Karpas-422 (cell line): ENCODE data around the gene TMCO6. TPM values are rescaled to one million over a fixed set of nuclear protein-coding genes. Genes with fewer than 3 reads are reported as not detected.
A peak's percentile ranks its signal among the peaks of the same experiment; 100 is the strongest.
"Not testable (repeated sequence)": the region's sequence is repeated elsewhere in the genome, so short reads cannot be mapped to it uniquely, and the experiment has no call there.

Experiments used
- DNase-seq: peaks from one replicate; pipeline ENCODE4 v3.0.0-alpha.2; 2015
- H2AFZ ChIP-seq: fragments of 200-600 bp; sonication (generic); 2 replicates; pipeline ENCODE4 v1.6.1; 2014; ENCODE audit warnings: antibody characterized with exemption, low read length, mixed read lengths
- H3K27ac ChIP-seq: fragments of 200-600 bp; sonication (generic); 2 replicates; pipeline ENCODE4 v1.5.1; 2014; ENCODE audit warnings: mild to moderate bottlenecking, low read length, moderate library complexity
- H3K27me3 ChIP-seq: fragments of 200-600 bp; sonication (generic); 2 replicates; pipeline ENCODE4 v1.6.1; 2014; ENCODE audit warnings: low read length, mixed read lengths
- H3K36me3 ChIP-seq: fragments of 200-600 bp; sonication (generic); 2 replicates; pipeline ENCODE4 v1.6.1; 2014; ENCODE audit warnings: low read length, mixed read lengths; ENCODE audit not compliant: insufficient read depth
- H3K4me1 ChIP-seq: fragments of 200-600 bp; sonication (generic); 2 replicates; pipeline ENCODE4 v1.6.1; 2014; ENCODE audit warnings: mild to moderate bottlenecking, low read length, mixed read lengths
- H3K4me2 ChIP-seq: fragments of 200-600 bp; sonication (generic); 2 replicates; pipeline ENCODE4 v1.6.1; 2014; ENCODE audit warnings: low read length, low read depth, mild to moderate bottlenecking; ENCODE audit not compliant: poor library complexity, severe bottlenecking
- H3K4me3 ChIP-seq: fragments of 200-600 bp; sonication (generic); 2 replicates; pipeline ENCODE4 v1.5.1; 2014; ENCODE audit warnings: mild to moderate bottlenecking, antibody characterized with exemption, low read length, mixed read lengths
- H3K79me2 ChIP-seq: fragments of 200-600 bp; sonication (generic); 2 replicates; pipeline ENCODE4 v1.6.1; 2014; ENCODE audit warnings: mild to moderate bottlenecking, low read length, mixed read lengths
- H3K9ac ChIP-seq: fragments of 200-600 bp; sonication (generic); 2 replicates; pipeline ENCODE4 v1.6.0; 2014; ENCODE audit warnings: low read length
- H3K9me2 ChIP-seq: fragments of 200-600 bp; sonication (generic), shearing (Covaris generic); replicated peaks from 2 replicates; pipeline ENCODE4 v1.6.0; 2014; ENCODE audit warnings: mild to moderate bottlenecking, low read length, moderate library complexity; ENCODE audit not compliant: insufficient read depth
- H3K9me3 ChIP-seq: fragments of 300-700, 200-600 bp; sonication (generic); 2 replicates; pipeline ENCODE4 v1.6.1; 2014; ENCODE audit warnings: low read length, mixed read lengths
- H4K20me1 ChIP-seq: fragments of 200-600 bp; sonication (generic); 2 replicates; pipeline ENCODE4 v1.6.1; 2014; ENCODE audit warnings: mild to moderate bottlenecking, antibody characterized with exemption, low read length, low read depth; ENCODE audit not compliant: insufficient read depth
- total RNA-seq: library from RNA; depleted of rRNA; stranded (reverse); fragments of >200 nt; shearing (Covaris generic); gene quantifications from 2 replicates; pipeline ENCODE4 v1.2.3, GENCODE V29; 2014; ENCODE audit warnings: low replicate concordance

TMCO6 gene
- total RNA-seq, 1 experiment from 2014 or later: 23.8 TPM

DNA sequence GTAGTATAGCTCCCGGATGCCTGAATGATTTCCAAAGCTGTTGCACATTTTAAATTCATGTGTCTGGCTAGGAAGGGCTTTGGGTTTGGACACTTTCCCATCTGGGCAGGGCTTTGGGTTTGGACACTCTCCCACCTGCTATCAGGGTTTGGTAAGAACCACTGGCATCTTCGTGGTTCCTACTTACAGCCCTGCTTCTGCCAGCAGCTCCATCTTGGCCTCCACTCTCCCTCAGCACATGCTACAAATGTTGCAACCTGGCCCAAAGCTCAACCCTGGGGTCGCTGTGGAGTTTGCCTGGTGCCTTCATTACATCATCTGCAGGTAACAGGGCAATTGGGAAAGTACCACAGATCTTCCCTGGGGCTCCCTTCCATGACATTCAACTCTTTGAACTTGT, 3.5 kb downstream of the TMCO6 start:
- H3K79me2 ChIP-seq: peaks cover 56% of the 10 kb centered on the region
- H3K9ac ChIP-seq: no peak overlapping the region
- DNase-seq: peak; percentile 35
- H3K4me2 ChIP-seq: no peak overlapping the region
- H3K27me3 ChIP-seq: no peaks in the 10 kb centered on the region
- no peak overlapping the region for H2AFZ ChIP-seq
- H3K9me2 ChIP-seq: no peaks in the 10 kb centered on the region
- H3K4me3 ChIP-seq: no peak overlapping the region
- H3K36me3 ChIP-seq: no peaks in the 10 kb centered on the region; the same call in 1 of the 2 replicates
- peaks cover 29% of the 10 kb centered on the region for H3K4me1 ChIP-seq
- H4K20me1 ChIP-seq: no peaks in the 10 kb centered on the region
- H3K27ac ChIP-seq: no peak overlapping the region
- H3K9me3 ChIP-seq: no peaks in the 10 kb centered on the region

- H3K9me3 ChIP-seq: no peaks in the 10 kb centered on the region
- H3K9me2 ChIP-seq: no peaks in the 10 kb centered on the region
- peaks cover 19% of the 10 kb centered on the region for H3K4me1 ChIP-seq
- no peaks in the 10 kb centered on the region; the same call in 1 of the 2 replicates for H4K20me1 ChIP-seq
- DNase-seq: no peak
- peaks cover 57% of the 10 kb centered on the region for H3K79me2 ChIP-seq
- peak overlapping the region; percentile 90 for H3K9ac ChIP-seq
- H3K36me3 ChIP-seq: peaks cover 21% of the 10 kb centered on the region; the same call in 1 of the 2 replicates
- peak overlapping the region; percentile 78 for H2AFZ ChIP-seq
- H3K4me2 ChIP-seq: peak overlapping the region; percentile 83
- peak overlapping the region; percentile 95 for H3K4me3 ChIP-seq
- H3K27me3 ChIP-seq: no peaks in the 10 kb centered on the region
- no peak overlapping the region for H3K27ac ChIP-seq
Measured at GRCh38 chr5:140647042-140647419, 7.8 kb downstream of the TMCO6 start.

DNA sequence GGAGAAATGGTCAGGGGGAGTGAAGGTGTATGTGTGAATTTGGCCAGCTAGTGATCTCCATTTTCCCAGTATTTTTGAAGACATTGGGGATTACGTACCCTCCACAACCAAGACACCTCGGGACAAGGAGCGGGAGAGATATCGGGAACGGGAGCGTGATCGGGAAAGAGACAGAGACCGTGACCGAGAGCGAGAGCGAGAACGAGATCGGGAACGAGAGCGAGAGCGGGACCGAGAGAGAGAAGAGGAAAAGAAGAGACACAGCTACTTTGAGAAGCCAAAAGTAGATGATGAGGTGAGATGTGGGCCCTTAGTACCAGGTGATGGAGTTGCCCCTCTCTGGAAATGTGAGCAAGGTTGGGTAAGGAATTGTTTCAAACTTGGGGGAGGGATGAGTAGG, 19.6 kb downstream of the TMCO6 start:
- H4K20me1 ChIP-seq: no peaks in the 10 kb centered on the region
- H3K4me2 ChIP-seq: no peak overlapping the region
- no peaks in the 10 kb centered on the region for H3K79me2 ChIP-seq
- no peak overlapping the region for H2AFZ ChIP-seq
- H3K27ac ChIP-seq: no peak overlapping the region
- no peak for DNase-seq
- no peak overlapping the region for H3K9ac ChIP-seq
- H3K4me1 ChIP-seq: peaks cover under 1% of the 10 kb centered on the region
- H3K9me2 ChIP-seq: no peaks in the 10 kb centered on the region
- no peaks in the 10 kb centered on the region for H3K9me3 ChIP-seq
- H3K4me3 ChIP-seq: no peak overlapping the region
- no peaks in the 10 kb centered on the region for H3K27me3 ChIP-seq
- H3K36me3 ChIP-seq: peaks cover 61% of the 10 kb centered on the region

DNA sequence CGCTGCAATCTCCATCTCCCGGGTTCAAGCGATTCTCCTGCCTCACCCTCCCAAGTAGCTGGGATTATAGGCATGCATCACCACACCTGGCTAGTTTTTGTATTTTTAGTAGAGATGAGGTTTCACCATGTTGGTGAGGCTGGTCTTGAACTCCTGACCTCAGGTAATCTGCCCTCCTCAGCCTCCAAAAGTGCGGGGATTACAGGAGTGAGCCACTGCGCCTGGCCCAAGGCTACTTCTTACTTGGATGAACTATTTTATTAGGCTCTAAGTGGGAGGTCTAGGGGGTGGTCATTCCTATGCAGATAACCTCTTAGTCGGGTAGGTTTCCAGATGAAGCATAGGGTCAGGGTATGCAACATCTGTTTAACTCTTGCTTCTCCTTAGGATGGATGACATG, 21.1 kb downstream of the TMCO6 start:
- not testable (repeated sequence) for H3K27me3 ChIP-seq, H3K4me1 ChIP-seq, H3K9ac ChIP-seq, H3K9me3 ChIP-seq, H3K4me2 ChIP-seq, H3K4me3 ChIP-seq, H4K20me1 ChIP-seq, H3K27ac ChIP-seq, H3K79me2 ChIP-seq, H3K9me2 ChIP-seq, H2AFZ ChIP-seq, DNase-seq
- H3K36me3 ChIP-seq: peaks cover 49% of the 10 kb centered on the region

DNA sequence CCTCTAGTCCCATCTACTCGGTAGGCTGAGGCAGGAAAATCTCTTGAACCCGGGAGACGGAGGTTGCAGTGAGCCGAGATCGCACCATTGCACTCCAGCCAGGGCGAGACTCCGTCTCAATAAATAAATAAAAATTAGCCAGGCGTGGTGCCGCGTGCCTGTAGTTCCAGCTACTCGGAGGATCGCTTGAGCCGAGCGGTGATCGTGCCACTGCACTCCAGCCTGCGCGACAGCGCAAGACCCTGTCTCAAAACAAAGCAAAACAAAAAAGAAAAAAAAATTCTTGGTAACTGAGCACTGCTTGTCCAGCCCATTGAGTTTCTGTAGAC, 24.7 kb downstream of the TMCO6 start:
- H3K9ac ChIP-seq: peak overlapping the region; percentile 88
- no peak overlapping the region for H2AFZ ChIP-seq
- peak overlapping the region; percentile 81 for H3K4me3 ChIP-seq

GRCh38 chr5:140664359-140665119, 25.3 kb downstream of the TMCO6 start, which contains the start of gene WDR55:
TSS of gene WDR55 (plus strand) at chr5:140664904. CDS start at chr5:140664913, 9 bp downstream.
- Histone ChIP-seq H3K4me1 (peaks cover 22% of the 10 kb centered on the region), H3K27ac (no peak within 1 kb of the TSS), H3K4me3 (peak within 1 kb of the TSS; percentile 81), H3K9me2 (no peaks in the 10 kb centered on the region), H4K20me1 (peaks cover 7% of the 10 kb centered on the region; the same call in 1 of the 2 replicates), H3K9ac (peak within 1 kb of the TSS; percentile 88), H3K9me3 (no peaks in the 10 kb centered on the region), H3K79me2 (peaks cover 44% of the 10 kb centered on the region), H2AFZ (peak within 1 kb of the TSS; percentile 69; the same call in 1 of the 2 replicates), H3K36me3 (peaks cover 55% of the 10 kb centered on the region), H3K4me2 (peak within 1 kb of the TSS; percentile 74), H3K27me3 (no peaks in the 10 kb centered on the region)
- peak; percentile 97 for DNase-seq

More for the DNA sequence above, 24.7 kb downstream of the TMCO6 start:
- Histone ChIP-seq H3K36me3 (peaks cover 55% of the 10 kb centered on the region), H3K27me3 (no peaks in the 10 kb centered on the region), H3K4me2 (peak overlapping the region; percentile 74), H3K79me2 (peaks cover 43% of the 10 kb centered on the region), H3K4me1 (peaks cover 22% of the 10 kb centered on the region), H3K9me3 (no peaks in the 10 kb centered on the region), H4K20me1 (peaks cover 7% of the 10 kb centered on the region; the same call in 1 of the 2 replicates), H3K27ac (no peak overlapping the region), H3K9me2 (no peaks in the 10 kb centered on the region)
- DNase-seq: no peak

- H3K4me3 ChIP-seq, H3K4me1 ChIP-seq, DNase-seq, H3K9ac ChIP-seq, H3K27ac ChIP-seq, H3K9me3 ChIP-seq, H3K4me2 ChIP-seq, H2AFZ ChIP-seq, H3K27me3 ChIP-seq, H3K9me2 ChIP-seq, H4K20me1 ChIP-seq: not testable (repeated sequence)
- Histone ChIP-seq H3K36me3 (peaks cover 49% of the 10 kb centered on the region), H3K79me2 (peaks cover 33% of the 10 kb centered on the region)
Measured at GRCh38 chr5:140671035-140671434, 31.8 kb downstream of the TMCO6 start.

DNA sequence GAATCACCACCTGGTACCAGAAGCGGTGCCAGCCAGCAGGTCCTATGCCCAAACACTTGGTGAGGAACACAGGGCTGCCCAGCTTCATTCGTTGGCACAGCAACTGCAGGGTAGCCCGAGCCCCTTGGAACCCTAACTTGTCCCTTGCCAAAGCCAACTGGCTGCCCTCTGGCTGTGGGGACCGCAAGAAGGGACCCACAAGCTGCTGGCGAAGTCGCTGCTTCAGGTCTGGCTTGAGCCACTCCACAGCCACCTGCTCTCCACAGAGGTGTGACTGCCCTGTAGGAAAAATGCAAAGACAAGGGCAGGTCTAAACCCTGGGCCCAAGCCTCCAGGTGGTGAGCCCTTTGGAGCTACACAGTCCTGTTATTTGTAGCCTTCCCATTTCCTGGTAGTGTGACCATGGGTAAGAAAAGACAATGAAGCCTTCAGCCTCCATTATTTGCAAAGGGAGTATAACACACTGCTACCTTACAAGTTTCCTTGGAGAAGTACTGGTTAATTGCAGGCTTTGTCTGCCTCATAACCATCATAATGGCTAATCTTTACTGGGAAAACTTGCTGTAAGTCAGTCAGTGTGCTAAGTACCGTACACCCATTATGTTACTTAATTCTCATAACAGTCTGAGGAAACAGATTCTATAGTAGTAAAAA, 32.3 kb downstream of the TMCO6 start:
- Histone ChIP-seq H3K9me3 (no peaks in the 10 kb centered on the region), H3K79me2 (peaks cover 27% of the 10 kb centered on the region), H3K9ac (no peak overlapping the region), H3K27me3 (no peaks in the 10 kb centered on the region), H3K4me3 (no peak overlapping the region), H3K27ac (no peak overlapping the region), H2AFZ (no peak overlapping the region), H3K36me3 (peaks cover 45% of the 10 kb centered on the region), H3K9me2 (no peaks in the 10 kb centered on the region), H4K20me1 (peaks cover 4% of the 10 kb centered on the region; the same call in 1 of the 2 replicates), H3K4me2 (no peak overlapping the region), H3K4me1 (peaks cover 4% of the 10 kb centered on the region)
- DNase-seq: no peak
